Spleen (tissue), 7 donors: ENCODE results near the gene AK8.

Experiments
- CTCF ChIP-seq, 11 experiments: fragments of 200-600 bp in 7 of 11; fragments of 450-650 bp in 4 of 11; sonication (generic) in 4 of 11; IDR thresholded peaks in 8 of 11; conservative IDR thresholded peaks in 3 of 11; 1 replicate in 7 of 11; 2 replicates in 4 of 11; pipeline versions ENCODE4 v1.4.0 to v1.8.0; 2016 to 2021; ENCODE audit warnings: antibody characterized with exemption in 11 of 11, inconsistent platforms in 4 of 11, mild to moderate bottlenecking in 1 of 11
- POLR2A ChIP-seq, 3 donors: fragments of 450-650 bp; IDR thresholded peaks; one replicate each; pipeline ENCODE4 v1.5.1; 2017; ENCODE audit warnings: antibody characterized with exemption in 3 of 3, mild to moderate bottlenecking in 1 of 3
- POLR2AphosphoS5 ChIP-seq, 3 donors: sonication (generic); formaldehyde crosslinking; IDR thresholded peaks; one replicate each; pipeline ENCODE4 v1.5.1; 2017; ENCODE audit warnings: antibody characterized with exemption in 3 of 3
- donor health status: DM: no; HTN: no; CAD: no; lungs with moderate emphysema.
- donor health status: DM: no; HTN: no; CAD: no.
- donor health status: DM: no; HTN: no; CAD: no.

- TF ChIP-seq CTCF (IDR thresholded peaks at IDR 0.05 in 8 of 11, conservative IDR thresholded peaks at IDR 0.05 in 3 of 11) (no peak), POLR2A (IDR thresholded peaks at IDR 0.05) (no peak), POLR2AphosphoS5 (IDR thresholded peaks at IDR 0.05) (no peak)
These were observed 63.1 kb downstream of the AK8 start for GRCh38 chr9:132814937-132815336.
